Anterior cingulate cortex (tissue), 58 donors: ENCODE measurements around the gene NECTIN1.
"Not testable (repeated sequence)": the region's sequence is repeated elsewhere in the genome, so short reads cannot be mapped to it uniquely, and the experiment has no call there.

Experiments used
- DNase-seq, 58 donors: peaks; one replicate each; lab custom pipeline; 2025; lab: John Stamatoyannopoulos, UW

The NECTIN1 gene

DNA sequence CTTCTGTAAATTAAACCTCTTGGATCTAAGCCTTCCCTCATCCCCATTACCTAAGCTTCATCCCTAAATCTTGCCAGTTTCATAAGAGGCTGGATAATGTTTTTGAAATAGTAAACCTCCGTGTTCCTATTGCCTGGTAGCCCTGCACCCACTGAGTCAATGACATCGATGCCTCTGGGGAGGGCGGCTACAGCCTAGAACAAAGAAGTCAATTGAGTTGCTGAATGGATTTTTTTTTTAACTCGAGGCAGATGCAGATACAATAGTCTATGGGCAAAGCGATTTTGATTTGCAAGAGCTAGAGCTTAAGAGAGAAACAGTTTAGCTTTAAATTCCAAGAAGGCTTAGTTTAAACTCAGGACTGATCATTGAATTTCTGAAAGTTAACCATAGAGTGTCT, 121.3 kb downstream of the NECTIN1 start:
- DNase-seq, result peak in 32 of 58 donors; percentile 10 to 78 (median 34)

DNA sequence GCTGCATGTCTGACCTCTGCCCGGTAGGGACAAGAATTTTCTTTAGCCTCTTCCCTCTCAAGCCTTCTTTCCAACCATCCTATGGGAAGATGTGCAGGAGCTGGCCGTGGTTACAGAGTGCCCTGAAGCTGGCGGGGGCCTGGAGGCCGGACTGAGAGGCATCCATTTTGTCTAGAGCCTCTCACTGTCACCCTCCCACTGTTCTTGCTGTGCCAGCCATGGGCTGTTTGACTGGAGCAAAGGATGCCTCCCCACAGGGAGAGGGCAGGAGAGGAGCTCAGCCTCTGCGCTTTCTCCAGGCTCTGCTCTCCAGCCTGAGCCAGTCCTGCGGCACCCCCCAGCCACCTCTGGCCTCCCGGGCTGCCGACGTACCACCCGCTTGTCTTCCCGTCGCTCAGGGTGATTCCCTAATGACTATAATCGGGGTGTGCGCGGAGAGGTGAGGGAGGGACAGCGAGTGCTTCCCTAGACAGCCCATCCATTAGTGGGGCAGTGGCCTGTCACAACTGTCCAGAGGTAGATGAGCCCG, 123.8 kb downstream of the NECTIN1 start:
- DNase-seq, result no peak

DNA sequence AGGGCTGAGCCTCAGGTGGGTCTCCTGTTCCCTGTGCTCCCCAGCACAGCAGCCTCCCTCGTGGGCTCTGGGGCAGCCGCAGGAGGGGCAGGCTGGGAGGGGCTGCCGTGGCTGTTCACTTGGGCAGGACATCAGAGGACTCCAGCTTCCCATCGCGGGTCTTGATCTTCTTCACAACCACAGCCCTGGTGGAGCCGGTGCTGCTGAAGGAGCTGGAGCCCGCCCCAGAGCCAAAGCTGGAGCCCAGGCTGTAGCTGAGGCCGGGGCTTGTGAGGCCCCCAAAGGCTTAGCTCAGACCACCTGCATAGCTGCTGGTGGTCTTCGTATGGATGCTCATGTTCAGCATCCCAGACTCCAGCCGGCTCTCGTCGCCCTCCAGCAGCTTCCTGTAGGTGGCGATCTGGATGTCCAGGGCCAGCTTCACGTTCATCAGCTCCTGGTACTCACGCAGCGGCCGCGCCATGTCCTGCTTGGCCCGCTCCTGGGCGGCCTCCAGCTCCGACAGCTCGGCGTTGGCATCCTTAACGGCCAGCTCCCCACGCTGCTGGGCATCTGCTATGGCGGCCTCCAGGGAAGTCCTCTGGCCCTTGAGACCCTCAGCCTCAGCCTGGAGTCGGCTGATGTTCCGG, 126.1 kb downstream of the NECTIN1 start:
- no peak for DNase-seq

DNA sequence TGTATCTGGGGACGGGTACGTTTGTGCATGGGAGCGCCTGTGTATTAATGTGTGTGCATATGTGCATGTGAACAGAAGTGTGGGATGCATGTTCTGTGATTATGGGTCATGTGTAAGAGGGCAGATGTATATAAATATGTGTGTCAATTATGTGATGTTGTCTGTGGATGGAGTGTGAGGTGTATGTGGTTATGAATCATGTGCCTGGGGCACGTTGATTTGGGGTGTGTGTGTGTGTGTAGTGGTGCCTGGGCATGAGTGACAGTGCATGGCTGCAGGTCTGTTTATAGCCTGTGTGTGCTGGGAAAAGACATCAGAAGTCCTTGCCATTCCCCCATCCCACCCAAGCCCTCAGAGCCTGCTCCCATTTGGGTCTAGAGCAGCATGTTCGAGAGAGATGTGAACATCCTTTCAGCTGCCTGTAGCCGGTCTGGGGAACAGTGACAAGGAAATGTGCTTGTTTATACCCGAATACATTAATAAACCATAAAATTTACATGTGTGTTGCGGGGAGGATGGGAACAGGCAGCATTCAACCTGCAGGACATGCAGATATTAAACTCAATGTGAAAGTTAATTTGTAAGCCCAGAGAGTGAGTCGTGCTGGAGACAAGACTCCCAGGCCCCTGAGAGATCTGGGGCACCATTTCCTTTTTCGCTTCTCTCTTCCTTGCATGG, 129.0 kb downstream of the NECTIN1 start:
- no peak for DNase-seq

DNA sequence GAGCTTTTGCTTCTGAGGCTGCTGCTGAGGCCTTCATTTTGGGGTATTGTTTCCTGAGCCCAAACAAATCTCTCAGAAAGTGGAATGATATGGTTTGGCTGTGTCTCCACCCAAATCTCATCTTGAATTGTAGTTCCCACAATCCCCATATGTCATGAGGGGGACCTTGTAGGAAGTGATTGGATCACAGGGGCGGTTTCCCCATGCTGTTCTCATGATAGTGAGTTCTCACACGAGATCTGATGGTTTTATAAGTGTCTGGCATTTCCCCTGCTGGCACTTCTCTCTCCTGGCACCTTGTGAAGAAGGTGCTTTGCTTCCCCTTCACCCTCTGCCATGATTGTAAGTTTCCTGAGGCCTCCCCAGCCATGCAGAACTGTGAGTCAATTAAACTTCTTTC, 133.1 kb downstream of the NECTIN1 start:
- DNase-seq, result not testable (repeated sequence)

DNA sequence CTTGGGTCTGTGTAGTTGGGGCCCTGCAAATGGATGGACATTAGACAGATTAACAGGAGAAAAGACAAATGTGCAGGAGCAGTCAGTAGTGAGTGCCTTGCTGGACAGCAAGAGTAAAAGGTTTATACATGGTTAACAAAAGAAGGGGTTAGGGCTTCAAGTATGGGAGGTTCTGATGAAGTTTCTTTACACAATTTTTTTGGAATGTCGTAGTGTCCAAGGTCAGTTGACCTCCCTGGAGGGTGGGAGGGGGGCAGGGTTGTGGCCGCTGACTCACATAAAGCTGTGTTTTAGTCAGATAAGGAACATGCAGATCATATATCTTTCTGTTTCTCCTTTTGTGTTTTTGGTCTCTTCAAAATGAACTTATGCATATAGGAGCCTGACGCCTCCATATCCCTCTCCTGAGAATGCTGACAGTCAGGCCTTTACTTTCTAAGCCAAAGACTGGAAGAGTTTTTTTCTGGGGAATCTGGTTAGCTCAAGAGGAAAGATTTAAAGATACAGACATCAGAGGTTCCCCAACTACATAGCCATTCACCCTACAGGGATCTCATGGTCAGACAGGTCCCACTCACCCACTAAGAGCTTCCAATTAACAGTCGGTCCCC, 134.3 kb downstream of the NECTIN1 start:
- DNase-seq, result no peak

DNA sequence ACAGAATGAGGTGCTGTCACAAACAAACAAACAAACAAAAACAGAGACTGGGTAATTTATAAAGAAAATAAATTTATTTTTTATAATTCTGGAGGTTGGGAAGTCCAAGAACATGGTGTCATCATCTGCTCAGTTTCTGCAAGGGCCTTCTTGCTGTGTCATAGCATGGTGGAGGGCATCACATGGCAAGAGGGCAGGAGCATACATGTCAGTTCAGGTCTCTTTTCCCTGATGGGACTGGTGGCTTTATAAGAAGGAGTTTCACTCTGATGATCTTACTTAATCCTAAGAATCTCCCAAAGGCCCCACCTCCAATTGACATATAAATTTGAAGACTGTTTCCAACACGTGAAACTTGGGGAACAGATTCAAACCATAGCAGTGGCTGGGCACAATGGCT, 135.7 kb downstream of the NECTIN1 start:
- no peak for DNase-seq

DNA sequence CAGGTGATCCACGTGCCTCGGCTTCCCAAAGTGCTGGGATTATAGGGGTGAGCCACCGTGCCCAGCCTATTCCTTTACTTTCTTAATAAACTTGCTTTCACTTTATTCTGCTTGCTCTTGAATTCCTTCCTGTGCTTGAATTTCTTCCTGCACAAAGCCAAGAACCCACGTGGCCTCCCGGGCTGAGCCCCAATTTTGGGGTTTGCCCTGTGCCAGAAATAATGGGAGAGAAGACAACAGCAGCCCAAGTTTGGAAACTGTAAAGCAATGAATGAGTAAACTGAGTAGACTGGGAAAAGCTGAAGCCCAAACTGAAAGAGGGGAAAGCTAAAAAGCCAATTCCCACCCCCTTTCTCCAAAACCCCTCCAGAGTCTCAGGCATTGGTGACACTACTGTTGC, 136.4 kb downstream of the NECTIN1 start:
- DNase-seq, result peak in 39 of 58 donors; percentile 10 to 75 (median 40)

DNA sequence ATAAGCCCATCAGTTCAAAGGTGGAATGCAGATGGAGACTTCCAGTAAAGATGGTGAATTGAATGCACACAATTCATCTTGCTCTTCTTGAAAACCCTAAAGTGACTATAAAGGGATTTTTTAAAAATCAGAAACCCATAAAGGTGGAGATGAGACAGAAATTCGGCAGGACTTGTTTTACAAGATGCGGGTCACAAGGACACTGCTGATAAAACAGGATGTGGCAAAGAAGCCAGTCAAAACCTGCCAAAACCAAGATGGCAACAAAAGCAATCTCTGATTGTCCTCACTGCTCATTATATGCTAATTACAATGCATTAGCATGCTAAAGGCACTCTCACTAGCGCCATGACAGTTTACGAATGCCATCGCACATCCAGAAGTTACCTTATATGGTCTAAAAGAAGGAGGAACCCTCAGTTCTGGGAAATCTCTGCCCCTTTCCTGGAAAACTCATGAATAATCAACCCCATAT, 137.1 kb downstream of the NECTIN1 start:
- no peak for DNase-seq

DNA sequence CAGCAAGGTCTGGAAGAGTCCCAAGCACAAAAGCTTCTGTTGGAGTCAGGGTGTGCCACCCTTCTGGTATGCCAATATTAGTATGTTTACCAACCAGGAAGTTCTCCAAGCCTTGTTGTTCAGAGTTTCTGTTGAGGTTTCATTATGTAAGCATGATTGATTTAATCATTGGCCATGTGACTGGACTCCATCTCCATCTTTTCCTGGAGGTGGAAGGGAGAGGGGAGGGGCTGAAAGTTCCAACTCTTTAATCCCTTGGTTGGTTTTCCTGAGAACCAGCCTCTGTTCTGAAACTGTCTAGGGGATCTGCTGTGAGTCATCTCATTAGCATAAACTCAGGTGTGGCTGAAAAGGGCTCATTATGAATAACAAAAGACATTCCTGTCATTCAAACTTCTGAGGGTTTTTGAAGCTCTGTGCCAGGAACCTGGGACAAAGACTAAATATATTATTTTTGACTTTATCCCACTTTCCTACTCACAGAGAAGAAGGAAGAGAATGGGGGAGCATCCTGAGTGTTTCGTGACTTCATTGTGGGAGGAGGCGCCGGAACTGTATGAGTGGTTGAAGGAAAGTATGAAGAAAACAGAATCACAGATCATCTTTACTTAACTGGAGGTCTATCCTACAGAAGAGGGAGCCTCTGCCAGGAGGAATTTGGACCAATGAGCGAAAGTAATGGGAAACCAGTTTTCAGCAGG, 138.2 kb downstream of the NECTIN1 start:
- DNase-seq, result no peak

DNA sequence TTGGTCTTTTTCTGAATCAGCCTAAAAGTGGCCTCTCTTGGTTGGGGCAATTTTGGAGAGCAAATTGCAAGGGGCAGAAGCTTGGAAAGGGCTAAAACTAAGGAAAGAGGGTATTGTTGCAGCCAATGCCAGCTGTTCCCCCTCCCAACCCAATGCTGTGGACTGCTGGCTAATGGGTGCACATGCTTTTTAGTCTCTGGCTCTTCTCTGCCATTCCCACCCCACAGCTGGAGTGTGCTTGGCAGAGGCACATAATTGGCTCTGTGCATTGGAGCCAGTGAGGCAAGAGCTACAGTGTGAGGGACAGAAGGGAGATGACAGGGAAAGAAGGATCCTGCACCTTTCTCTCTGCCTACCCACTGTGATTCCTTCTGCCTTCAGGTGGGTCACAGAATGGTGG, 140.0 kb downstream of the NECTIN1 start:
- peak in 38 of 58 donors; percentile 8 to 81 (median 43) for DNase-seq
